Hematopoietic multipotent progenitor cell treated with erythropoietin and hydrocortisone succinate and interleukin-3 and kit ligand, for 4 days (in vitro differentiated cells): Measurements from ENCODE around the gene HMGN4.
"Not testable (repeated sequence)": the region's sequence is repeated elsewhere in the genome, so short reads cannot be mapped to it uniquely, and the experiment has no call there.

Experiments
- DNase-seq: peaks from one replicate; pipeline ENCODE4 v3.0.0-alpha.2; 2015

Gene HMGN4

GRCh38 chr6:26537846-26538571 lies at the start of gene HMGN4:
TSS of gene HMGN4 (plus strand) at chr6:26538366. CDS start at chr6:26545207, 6,841 bp downstream.
- peak; percentile 95 for DNase-seq

GRCh38 chr6:26489996-26490964 lies 47.9 kb upstream of the HMGN4 start:
- DNase-seq: no peak

- DNase-seq: no peak
These were observed 46.6 kb upstream of the HMGN4 start for GRCh38 chr6:26491604-26492003.

- DNase-seq: peak; percentile 89
These were observed 44.9 kb upstream of the HMGN4 start for GRCh38 chr6:26493258-26493657.

- DNase-seq: no peak
These were observed 44.0 kb upstream of the HMGN4 start for GRCh38 chr6:26494117-26494516.

- DNase-seq: no peak
These were observed 42.9 kb upstream of the HMGN4 start for GRCh38 chr6:26495281-26495680.

GRCh38 chr6:26497610-26498009 lies 40.6 kb upstream of the HMGN4 start:
- no peak for DNase-seq

- no peak for DNase-seq
These were observed 38.1 kb upstream of the HMGN4 start, which contains the start of gene BTN1A1 for GRCh38 chr6:26500102-26500501. TSS of gene BTN1A1 (plus strand) at chr6:26500303. CDS start at chr6:26501287, 984 bp downstream.

- peak; percentile 57 for DNase-seq
These were observed 36.6 kb upstream of the HMGN4 start for GRCh38 chr6:26501482-26501986.

- no peak for DNase-seq
These were observed 36.0 kb upstream of the HMGN4 start for GRCh38 chr6:26502165-26502564.

- no peak for DNase-seq
These were observed 35.5 kb upstream of the HMGN4 start for GRCh38 chr6:26502626-26503025.

GRCh38 chr6:26507658-26508057 lies 30.5 kb upstream of the HMGN4 start:
- no peak for DNase-seq

GRCh38 chr6:26511033-26511432 lies 27.1 kb upstream of the HMGN4 start:
- not testable (repeated sequence) for DNase-seq

- no peak for DNase-seq
These were observed 23.2 kb upstream of the HMGN4 start for GRCh38 chr6:26514984-26515383.

- no peak for DNase-seq
These were observed 21.4 kb upstream of the HMGN4 start for GRCh38 chr6:26516481-26517427.

GRCh38 chr6:26519359-26519758 lies 18.8 kb upstream of the HMGN4 start:
- no peak for DNase-seq

GRCh38 chr6:26520237-26520849 lies 17.8 kb upstream of the HMGN4 start:
- no peak for DNase-seq

GRCh38 chr6:26520850-26521599 lies 17.1 kb upstream of the HMGN4 start:
- DNase-seq: peak; percentile 94

- DNase-seq: peak; percentile 90
These were observed 16.4 kb upstream of the HMGN4 start for GRCh38 chr6:26521600-26522391.
